Measurements from ENCODE around the gene PCDHGC5. TPM values are rescaled to one million over a fixed set of nuclear protein-coding genes. Genes with fewer than 3 reads are reported as not detected.

Gene PCDHGC5
- total RNA-seq, 1 experiment from 2014 or later = 0.30 TPM

- no peak for DNase-seq (ENCODE audit: extremely low read depth, low read depth)
Measured at GRCh38 chr5:141527426-141527825, 38.5 kb downstream of the PCDHGC5 start.

- no peak for DNase-seq (ENCODE audit: extremely low read depth, low read depth)
Measured at GRCh38 chr5:141528291-141528984, 39.6 kb downstream of the PCDHGC5 start.

DNA sequence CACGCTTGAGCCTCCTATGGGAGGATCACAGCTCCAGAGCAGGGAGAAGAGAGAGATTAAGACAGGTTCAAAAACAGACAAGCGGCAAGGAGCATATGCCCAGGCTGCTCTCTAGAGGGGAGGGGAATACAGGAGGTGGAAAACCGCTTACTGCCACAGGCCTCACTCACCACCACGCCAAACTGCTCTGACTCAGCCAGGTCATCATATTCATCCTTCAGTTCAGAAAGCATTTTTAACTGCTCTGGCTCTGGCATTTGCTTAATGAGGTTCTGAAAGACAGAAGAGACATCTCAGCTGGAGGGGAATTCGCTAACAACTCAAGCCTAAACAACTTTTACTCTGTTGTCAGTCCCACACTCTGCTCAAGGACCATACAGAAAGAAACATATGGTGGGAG, 40.1 kb downstream of the PCDHGC5 start:
- DNase-seq (ENCODE audit: extremely low read depth, low read depth) = no peak

DNA sequence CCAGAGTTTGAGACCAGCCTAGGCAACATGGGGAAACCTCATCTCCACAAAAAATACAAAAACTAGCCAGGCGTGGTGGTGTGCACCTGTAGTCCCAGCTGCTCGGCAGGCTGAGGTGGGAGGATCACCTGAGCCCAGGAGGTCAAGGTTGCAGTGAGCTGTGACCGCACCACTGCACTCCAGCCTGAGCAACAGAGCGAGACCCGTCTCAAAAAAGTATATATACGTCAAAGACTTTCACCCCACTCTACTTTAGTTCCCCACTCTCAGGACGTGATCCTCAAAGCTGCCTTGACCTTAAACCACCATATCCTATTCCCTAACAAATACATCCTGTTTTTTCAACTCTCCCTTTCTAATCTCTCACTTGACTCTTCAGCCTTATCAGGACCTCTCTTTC, 41.0 kb downstream of the PCDHGC5 start:
- no peak for DNase-seq (ENCODE audit: extremely low read depth, low read depth)

DNA sequence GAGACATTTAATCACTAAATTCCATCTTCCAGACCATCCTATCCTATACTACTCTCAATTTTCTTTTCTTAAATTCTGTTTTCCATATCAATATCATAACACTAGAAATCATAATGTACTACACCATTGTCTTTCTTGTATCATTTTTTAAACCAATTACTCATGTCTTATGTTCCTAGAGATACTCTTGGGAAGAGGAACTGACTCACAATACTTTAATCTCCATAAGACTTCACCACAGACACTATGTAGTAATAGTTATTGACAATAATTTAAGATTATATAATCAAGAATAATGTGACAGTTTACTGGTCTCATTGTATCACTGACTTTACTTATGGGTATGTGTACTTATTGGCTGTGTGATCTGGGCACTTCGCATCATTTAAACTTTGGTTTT, 43.8 kb downstream of the PCDHGC5 start:
- DNase-seq (ENCODE audit: extremely low read depth, low read depth) = no peak

GRCh38 chr5:141533897-141534296, 45.0 kb downstream of the PCDHGC5 start:
- no peak for DNase-seq (ENCODE audit: extremely low read depth, low read depth)

- no peak for DNase-seq (ENCODE audit: extremely low read depth, low read depth)
Measured at GRCh38 chr5:141534492-141535213, 45.8 kb downstream of the PCDHGC5 start.

Other genes starting within 250 kb of the PCDHGC5 start
- 0.12 and 0.20 TPM in 2 replicates for gene PCDHB15, start 243.7 kb upstream of the PCDHGC5 start, total RNA-seq (2014; rRNA removed; shearing (Covaris generic))
- not detected in 2 replicates for gene SLC25A2, start 185.0 kb upstream of the PCDHGC5 start, total RNA-seq (2014; rRNA removed; shearing (Covaris generic))
- 91.7 and 130 TPM in 2 replicates for gene TAF7, start 168.3 kb upstream of the PCDHGC5 start, total RNA-seq (2014; rRNA removed; shearing (Covaris generic))
- 0.72 and 1.6 TPM in 2 replicates for gene PCDHGA1, start 158.6 kb upstream of the PCDHGC5 start, total RNA-seq (2014; rRNA removed; shearing (Covaris generic))
- 0.12 TPM in 2 replicates for gene PCDHGA2, start 150.3 kb upstream of the PCDHGC5 start, total RNA-seq (2014; rRNA removed; shearing (Covaris generic))
- 0.17 TPM in 1 of 2 replicates, not detected in the other for gene PCDHGA3, start 145.3 kb upstream of the PCDHGC5 start, total RNA-seq (2014; rRNA removed; shearing (Covaris generic))
- gene PCDHGB1, start 139.0 kb upstream of the PCDHGC5 start, total RNA-seq (2014; rRNA removed; shearing (Covaris generic)) = 1.1 and 2.6 TPM in 2 replicates
- gene PCDHGA4, start 134.1 kb upstream of the PCDHGC5 start, total RNA-seq (2014; rRNA removed; shearing (Covaris generic)) = 0.79 and 1.3 TPM in 2 replicates
- gene PCDHGB2, start 129.1 kb upstream of the PCDHGC5 start, total RNA-seq (2014; rRNA removed; shearing (Covaris generic)) = 1.8 and 2.0 TPM in 2 replicates
- gene PCDHGA5, start 124.9 kb upstream of the PCDHGC5 start, total RNA-seq (2014; rRNA removed; shearing (Covaris generic)) = 0.58 and 0.62 TPM in 2 replicates
- gene PCDHGB3, start 118.8 kb upstream of the PCDHGC5 start, total RNA-seq (2014; rRNA removed; shearing (Covaris generic)) = 0.52 and 1.1 TPM in 2 replicates
- gene PCDHGA6, start 115.2 kb upstream of the PCDHGC5 start, total RNA-seq (2014; rRNA removed; shearing (Covaris generic)) = 1.1 and 1.2 TPM in 2 replicates
- 0.54 and 0.55 TPM in 2 replicates for gene PCDHGA7, start 106.3 kb upstream of the PCDHGC5 start, total RNA-seq (2014; rRNA removed; shearing (Covaris generic))
- gene PCDHGB4, start 101.4 kb upstream of the PCDHGC5 start, total RNA-seq (2014; rRNA removed; shearing (Covaris generic)) = 5.5 and 5.6 TPM in 2 replicates
- 0.97 and 1.4 TPM in 2 replicates for gene PCDHGA8, start 96.4 kb upstream of the PCDHGC5 start, total RNA-seq (2014; rRNA removed; shearing (Covaris generic))
- gene PCDHGB5, start 91.1 kb upstream of the PCDHGC5 start, total RNA-seq (2014; rRNA removed; shearing (Covaris generic)) = 0.72 and 1.6 TPM in 2 replicates
- 0.92 and 1.6 TPM in 2 replicates for gene PCDHGA9, start 86.3 kb upstream of the PCDHGC5 start, total RNA-seq (2014; rRNA removed; shearing (Covaris generic))
- 0.55 and 0.62 TPM in 2 replicates for gene PCDHGB6, start 81.1 kb upstream of the PCDHGC5 start, total RNA-seq (2014; rRNA removed; shearing (Covaris generic))
- gene PCDHGA10, start 76.1 kb upstream of the PCDHGC5 start, total RNA-seq (2014; rRNA removed; shearing (Covaris generic)) = 5.1 TPM in 2 replicates
- 0.79 and 0.89 TPM in 2 replicates for gene PCDHGB7, start 71.4 kb upstream of the PCDHGC5 start, total RNA-seq (2014; rRNA removed; shearing (Covaris generic))
- 0.52 and 0.87 TPM in 2 replicates for gene PCDHGA11, start 68.0 kb upstream of the PCDHGC5 start, total RNA-seq (2014; rRNA removed; shearing (Covaris generic))
- gene PCDHGA12, start 58.6 kb upstream of the PCDHGC5 start, total RNA-seq (2014; rRNA removed; shearing (Covaris generic)) = 0.20 and 0.42 TPM in 2 replicates
- 5.9 and 7.0 TPM in 2 replicates for gene PCDHGC3, start 13.1 kb upstream of the PCDHGC5 start, total RNA-seq (2014; rRNA removed; shearing (Covaris generic))
- 0.12 TPM in 2 replicates for gene PCDHGC4, start 4.1 kb upstream of the PCDHGC5 start, total RNA-seq (2014; rRNA removed; shearing (Covaris generic))
- 24.2 and 26.0 TPM in 2 replicates for gene DIAPH1, start 129.9 kb downstream of the PCDHGC5 start, total RNA-seq (2014; rRNA removed; shearing (Covaris generic))
- 47.7 and 54.5 TPM in 2 replicates for gene HDAC3, start 147.8 kb downstream of the PCDHGC5 start, total RNA-seq (2014; rRNA removed; shearing (Covaris generic))
- gene RELL2, start 147.9 kb downstream of the PCDHGC5 start, total RNA-seq (2014; rRNA removed; shearing (Covaris generic)) = 1.5 and 2.1 TPM in 2 replicates
- gene FCHSD1, start 162.3 kb downstream of the PCDHGC5 start, total RNA-seq (2014; rRNA removed; shearing (Covaris generic)) = 12.3 and 15.9 TPM in 2 replicates
- gene ARAP3, start 193.1 kb downstream of the PCDHGC5 start, total RNA-seq (2014; rRNA removed; shearing (Covaris generic)) = 2.9 and 3.7 TPM in 2 replicates